NCI-H345 treated with DMSO at 0.1 percent for 48 hours (cell line): ENCODE results near the gene PDE4B.
"Not testable (repeated sequence)": the region's sequence is repeated elsewhere in the genome, so short reads cannot be mapped to it uniquely, and the experiment has no call there.

Experiments used
- DNase-seq: peaks from one replicate; lab custom pipeline; 2025; ENCODE audit not compliant: unreplicated experiment; lab: John Stamatoyannopoulos, UW

The PDE4B gene

GRCh38 chr1:66108624-66109023 lies 315.9 kb downstream of the PDE4B start:
- no peak for DNase-seq

DNA sequence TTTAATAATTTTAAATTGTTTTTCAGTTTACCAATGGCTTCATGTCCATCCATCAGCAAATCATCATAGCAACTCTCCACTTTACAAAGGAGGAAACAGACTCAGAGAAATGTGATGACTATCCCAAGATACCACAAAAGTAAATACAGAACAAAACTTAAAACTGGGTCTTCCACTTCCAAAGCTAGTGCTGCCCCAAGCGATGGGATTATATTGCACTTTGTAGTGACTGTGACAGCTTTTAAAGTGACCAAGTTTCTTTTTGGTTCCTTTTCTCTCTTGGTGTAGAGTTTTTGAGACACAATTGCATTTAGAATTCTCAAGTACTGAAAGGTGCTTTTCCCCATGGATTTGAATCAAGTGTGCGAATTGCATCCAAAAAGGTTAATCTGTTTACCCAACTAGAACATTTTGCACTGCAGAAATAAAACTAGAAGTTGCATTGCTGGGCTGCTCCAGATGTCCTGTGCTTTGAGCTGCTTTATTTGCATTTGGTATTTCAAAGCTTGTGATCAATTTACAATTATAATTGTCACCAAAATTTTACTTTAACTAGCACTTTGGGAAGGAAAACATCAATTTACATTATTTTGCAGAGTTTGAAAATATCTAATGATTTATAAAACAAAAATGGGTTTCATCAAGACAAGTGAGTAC lies 320.2 kb downstream of the PDE4B start:
- no peak for DNase-seq

GRCh38 chr1:66119148-66119547 lies 326.5 kb downstream of the PDE4B start:
- peak; percentile 27 for DNase-seq

- DNase-seq = no peak
Measured at GRCh38 chr1:66124670-66125069, 332.0 kb downstream of the PDE4B start.

DNA sequence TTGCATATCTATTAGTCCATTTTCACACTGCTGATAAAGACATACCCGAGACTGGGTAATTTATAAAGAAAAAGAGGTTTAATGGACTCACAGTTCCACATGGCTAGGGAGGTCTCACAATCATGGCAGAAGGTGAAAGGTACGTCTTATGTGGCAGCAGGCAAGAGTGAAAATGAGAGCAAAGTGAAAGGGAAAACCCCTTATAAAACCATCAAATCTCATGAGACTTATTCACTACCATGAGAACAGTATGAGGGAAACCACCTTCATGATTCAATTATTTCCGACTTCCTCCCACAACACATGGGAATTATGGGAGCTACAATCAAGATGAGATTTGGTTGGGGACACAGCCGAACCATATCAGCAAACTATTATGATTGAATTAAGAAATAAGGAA lies 335.9 kb downstream of the PDE4B start:
- not testable (repeated sequence) for DNase-seq

- no peak for DNase-seq
Measured at GRCh38 chr1:66132324-66132723, 339.6 kb downstream of the PDE4B start.

DNA sequence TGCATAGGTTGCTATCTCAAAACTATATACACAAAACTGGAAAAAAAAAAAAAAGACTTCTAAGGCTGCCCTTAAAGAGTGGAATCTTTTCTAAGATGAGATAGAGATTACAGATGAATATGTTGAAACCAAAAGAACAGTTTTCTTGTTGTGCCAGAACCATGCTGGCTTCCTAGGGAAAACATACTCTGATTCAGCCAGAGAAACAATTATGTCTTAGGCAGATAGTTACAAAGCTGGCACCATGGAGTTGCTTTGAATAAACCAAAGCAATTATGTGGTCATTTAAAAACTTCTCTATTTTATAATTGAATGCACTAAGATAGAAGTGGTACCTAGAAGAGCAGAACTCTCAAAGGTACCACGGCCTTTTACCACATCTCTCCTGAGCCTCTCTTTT lies 341.3 kb downstream of the PDE4B start:
- DNase-seq = no peak

DNA sequence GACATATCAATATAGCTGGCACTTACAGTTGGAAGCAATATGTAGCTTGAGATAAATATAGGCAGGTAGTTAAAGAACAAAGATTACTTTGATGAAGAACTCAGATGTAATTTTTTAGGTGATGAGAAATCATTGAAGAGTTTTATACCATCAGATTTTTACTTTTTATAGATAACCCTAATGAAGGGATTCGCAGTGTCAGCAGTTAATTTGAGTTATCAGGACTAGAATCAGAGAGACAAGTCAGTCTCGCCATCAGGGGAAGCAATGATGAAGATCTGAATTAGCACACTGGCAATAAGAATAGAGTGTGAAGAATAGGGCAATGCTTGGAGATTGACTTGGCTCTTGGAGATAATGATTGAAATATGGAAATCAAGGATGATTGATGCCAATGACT lies 342.5 kb downstream of the PDE4B start:
- no peak for DNase-seq

DNA sequence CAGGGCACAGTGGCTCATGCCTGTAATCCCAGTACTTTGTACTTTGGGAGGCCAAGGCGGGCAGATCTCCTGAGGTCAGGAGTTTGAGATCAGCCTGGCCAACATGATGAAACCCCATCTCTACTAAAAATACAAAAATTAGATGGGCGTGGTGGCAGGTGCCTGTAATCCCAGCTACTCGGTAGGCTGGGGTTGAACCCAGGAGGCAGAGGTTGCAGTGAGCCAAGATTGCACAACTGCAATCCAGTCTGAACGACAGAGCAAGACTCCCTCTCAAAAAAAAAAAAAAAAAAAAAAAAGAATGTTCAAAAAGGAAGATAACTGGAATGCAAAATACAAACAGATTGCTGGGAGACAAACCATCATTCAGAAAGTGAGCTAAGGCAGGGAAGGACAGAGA lies 343.7 kb downstream of the PDE4B start:
- DNase-seq = not testable (repeated sequence)

GRCh38 chr1:66137235-66137634 lies 344.5 kb downstream of the PDE4B start:
- DNase-seq = no peak

DNA sequence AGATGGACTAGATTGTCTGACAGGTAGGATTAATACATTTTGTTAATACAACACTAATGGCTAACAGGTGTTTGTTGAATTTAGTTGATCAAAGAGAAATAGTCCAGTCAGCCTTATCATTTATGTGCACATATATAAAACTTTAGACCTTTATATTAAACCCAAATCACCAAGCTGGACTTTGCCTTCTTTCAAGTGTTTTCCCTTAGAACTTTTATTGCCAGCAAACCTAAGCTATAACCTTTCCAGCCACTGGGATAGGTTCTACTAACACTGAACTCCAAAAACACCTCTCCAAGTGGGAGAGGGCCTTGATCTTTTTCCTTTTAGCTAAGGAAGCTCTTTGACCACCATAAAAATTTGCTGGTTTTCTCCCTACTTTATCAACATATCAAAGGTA lies 345.9 kb downstream of the PDE4B start:
- no peak for DNase-seq

- no peak for DNase-seq
Measured at GRCh38 chr1:66140072-66140471, 347.4 kb downstream of the PDE4B start.

GRCh38 chr1:66143651-66144050 lies 351.0 kb downstream of the PDE4B start:
- DNase-seq = no peak

DNA sequence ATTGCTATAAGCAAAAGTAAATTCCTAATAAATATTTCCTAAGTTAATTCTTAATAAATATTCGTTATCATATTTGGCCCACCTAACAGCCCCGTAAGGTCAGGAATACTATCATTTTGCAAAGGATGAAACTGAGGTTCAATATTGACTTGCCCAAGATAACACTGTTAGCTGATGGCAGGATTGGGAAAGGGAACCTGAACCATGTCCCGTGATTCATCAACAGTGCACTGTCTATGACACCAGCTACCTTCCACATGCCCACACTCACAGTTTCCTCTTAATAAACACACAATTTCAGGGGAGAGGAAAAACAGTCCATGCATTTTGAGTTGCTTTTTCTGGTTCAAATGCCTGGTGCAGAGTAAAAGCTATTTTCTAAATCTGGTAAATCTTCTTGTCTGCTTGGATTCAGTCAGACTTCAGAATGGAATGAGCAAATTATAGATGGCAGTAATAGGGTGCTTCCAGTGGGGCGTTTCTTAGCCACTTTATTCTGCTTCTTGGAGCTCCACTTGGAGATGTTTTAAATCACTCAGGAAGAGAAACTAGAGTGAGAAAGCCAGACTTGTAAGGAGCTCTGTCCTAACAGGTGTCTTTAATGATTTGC lies 354.6 kb downstream of the PDE4B start:
- no peak for DNase-seq

GRCh38 chr1:66152034-66152433 lies 359.3 kb downstream of the PDE4B start:
- DNase-seq = no peak

DNA sequence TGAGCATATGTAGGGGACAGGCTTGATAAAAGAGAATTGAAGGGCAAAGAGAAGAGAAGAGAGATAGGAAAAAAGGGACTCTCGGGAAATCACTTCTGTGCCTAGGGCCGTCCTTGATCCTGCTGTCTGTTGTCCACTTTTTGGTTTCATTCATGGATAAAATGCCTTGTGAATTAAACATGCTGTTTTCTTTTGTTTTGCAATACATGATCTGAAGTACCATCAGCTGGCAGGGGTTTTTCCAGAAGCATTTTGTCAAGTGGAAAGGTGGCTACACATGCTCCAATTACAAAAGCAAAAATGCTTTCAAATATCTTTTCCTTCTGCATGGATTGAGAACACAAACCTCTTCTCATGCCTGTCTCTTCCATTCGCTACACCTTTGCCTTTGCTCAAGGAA lies 361.7 kb downstream of the PDE4B start:
- peak; percentile 45 for DNase-seq

GRCh38 chr1:66156144-66156543 lies 363.4 kb downstream of the PDE4B start:
- DNase-seq = no peak

GRCh38 chr1:66159800-66160199 lies 367.1 kb downstream of the PDE4B start:
- DNase-seq = no peak

DNA sequence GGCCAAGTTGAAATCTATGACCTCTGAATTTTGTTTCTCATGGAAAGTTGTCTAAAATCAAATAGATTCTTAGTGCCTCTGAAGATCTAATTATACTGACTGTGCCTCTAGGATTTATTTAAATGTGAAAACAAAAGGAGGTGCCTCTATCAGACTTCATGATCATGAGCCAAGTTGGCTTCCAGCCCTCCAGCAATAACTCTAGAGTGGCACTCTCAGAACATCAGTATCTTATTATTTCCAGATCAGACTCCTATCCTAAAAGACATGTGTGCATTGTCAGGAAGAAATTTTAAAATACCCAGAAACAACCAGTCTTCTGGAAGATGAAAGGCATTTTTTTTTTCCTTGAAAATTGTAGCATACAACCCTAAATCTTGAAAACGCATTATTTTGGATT lies 368.0 kb downstream of the PDE4B start:
- no peak for DNase-seq

GRCh38 chr1:66166753-66167152 lies 374.1 kb downstream of the PDE4B start:
- no peak for DNase-seq

DNA sequence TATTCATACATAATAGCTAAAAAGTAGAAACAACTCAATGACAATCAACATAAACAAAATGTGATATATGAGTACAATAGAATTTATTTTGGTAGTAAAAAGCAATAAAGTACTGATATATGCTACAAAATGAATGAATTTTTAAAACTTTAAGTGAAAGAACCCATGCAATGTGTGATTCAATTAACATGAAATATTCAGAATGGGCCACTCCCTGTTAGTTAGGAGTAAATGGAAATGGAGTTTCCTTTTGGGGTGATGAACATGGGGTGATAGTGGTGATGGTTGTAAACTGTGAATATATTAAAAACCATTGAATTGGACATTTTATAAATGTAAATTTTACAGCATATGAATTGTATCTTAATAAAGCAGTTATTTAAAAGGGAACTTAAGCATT lies 374.6 kb downstream of the PDE4B start:
- no peak for DNase-seq

DNA sequence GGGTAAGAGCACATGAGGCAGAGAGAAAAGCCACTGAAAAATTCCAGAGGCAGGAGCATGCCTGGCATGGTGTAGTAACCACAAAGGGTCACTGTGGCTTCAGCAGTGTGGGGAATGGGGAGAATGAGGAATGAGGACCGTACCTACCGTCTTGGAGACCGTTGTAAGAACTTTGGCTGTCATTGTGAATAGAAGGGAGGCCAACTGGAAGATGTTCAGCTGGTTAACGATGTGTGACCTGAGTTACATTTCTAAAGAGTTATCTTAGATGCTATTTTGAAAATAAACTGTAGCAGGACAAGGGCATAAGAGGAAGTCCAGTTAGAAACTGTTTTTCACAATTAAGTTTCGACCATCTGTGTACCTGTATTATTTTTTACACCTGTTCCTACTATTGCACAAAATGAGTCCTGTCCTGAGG lies 375.8 kb downstream of the PDE4B start:
- no peak for DNase-seq
